Panc1 (cell line): ENCODE data around the gene AIFM1.

Source experiments
- POLR2AphosphoS5 ChIP-seq: IDR thresholded peaks from 2 replicates; pipeline ENCODE4 v1.6.1; 2012; ENCODE audit warnings: mild to moderate bottlenecking, low read depth, low read length, moderate library complexity
- SIN3A ChIP-seq: IDR thresholded peaks from 2 replicates; pipeline ENCODE4 v1.6.1; 2012; ENCODE audit warnings: low read depth, mild to moderate bottlenecking, low read length, moderate library complexity, borderline replicate concordance; ENCODE audit not compliant: insufficient read depth
- TF ChIP-seq, protein P1 (sequence below): fragments of 450-650 bp; IDR thresholded peaks from 2 replicates; pipeline ENCODE4 v1.5.1; 2017; ENCODE audit warnings: mild to moderate bottlenecking

DNA sequence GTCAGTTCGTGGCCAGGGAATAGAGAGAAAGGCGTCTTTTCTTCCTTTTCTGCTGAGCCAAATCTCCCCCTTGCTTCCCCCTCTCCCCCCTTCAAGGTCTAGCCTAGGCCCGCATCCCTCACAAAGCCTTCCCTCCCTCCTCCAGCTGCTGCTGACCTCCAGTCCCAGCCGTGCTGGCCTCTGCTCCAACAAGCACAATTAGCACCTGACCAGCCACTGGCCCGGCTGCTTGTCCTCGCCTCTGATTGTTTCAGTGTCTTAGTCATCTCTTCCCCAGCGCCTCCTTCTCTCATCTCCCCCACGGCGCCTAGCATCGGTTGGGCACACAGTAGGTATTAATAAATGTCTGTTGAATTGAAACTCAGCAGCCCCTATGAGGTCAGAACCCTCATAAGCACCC, 59.6 kb downstream of the AIFM1 start:
- TF ChIP-seq, protein P1, sequence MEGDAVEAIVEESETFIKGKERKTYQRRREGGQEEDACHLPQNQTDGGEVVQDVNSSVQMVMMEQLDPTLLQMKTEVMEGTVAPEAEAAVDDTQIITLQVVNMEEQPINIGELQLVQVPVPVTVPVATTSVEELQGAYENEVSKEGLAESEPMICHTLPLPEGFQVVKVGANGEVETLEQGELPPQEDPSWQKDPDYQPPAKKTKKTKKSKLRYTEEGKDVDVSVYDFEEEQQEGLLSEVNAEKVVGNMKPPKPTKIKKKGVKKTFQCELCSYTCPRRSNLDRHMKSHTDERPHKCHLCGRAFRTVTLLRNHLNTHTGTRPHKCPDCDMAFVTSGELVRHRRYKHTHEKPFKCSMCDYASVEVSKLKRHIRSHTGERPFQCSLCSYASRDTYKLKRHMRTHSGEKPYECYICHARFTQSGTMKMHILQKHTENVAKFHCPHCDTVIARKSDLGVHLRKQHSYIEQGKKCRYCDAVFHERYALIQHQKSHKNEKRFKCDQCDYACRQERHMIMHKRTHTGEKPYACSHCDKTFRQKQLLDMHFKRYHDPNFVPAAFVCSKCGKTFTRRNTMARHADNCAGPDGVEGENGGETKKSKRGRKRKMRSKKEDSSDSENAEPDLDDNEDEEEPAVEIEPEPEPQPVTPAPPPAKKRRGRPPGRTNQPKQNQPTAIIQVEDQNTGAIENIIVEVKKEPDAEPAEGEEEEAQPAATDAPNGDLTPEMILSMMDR, result no peak
- TF ChIP-seq SIN3A, result no peak
- no peak for TF ChIP-seq POLR2AphosphoS5
